Lower lobe of right lung (tissue), 2 donors: ENCODE measurements around the gene R3HDM2. TPM values are rescaled to one million over a fixed set of nuclear protein-coding genes. Genes with fewer than 3 reads are reported as not detected.

Experiments
- ATAC-seq, 2 donors: fragments of 200-7000 bp; cut with Tn5 transposase; one replicate each; pipeline ENCODE4 v1.9.1; 2020 to 2022; ENCODE audit warnings: mild to moderate bottlenecking in 2 of 2, moderate library complexity in 2 of 2
- DNase-seq: peaks from one replicate; pipeline ENCODE4 v3.0.0-alpha.2; 2020
- H3K27ac ChIP-seq: fragments of 200-600 bp; one replicate; pipeline ENCODE4 v1.8.0; 2022
- H3K27me3 ChIP-seq: fragments of 200-600 bp; one replicate; pipeline ENCODE4 v1.8.0; 2022; ENCODE audit warnings: low read depth
- H3K36me3 ChIP-seq: fragments of 200-600 bp; one replicate; pipeline ENCODE4 v1.8.0; 2022; ENCODE audit warnings: mild to moderate bottlenecking
- H3K4me1 ChIP-seq: fragments of 200-600 bp; one replicate; pipeline ENCODE4 v1.8.0; 2022
- H3K4me3 ChIP-seq: fragments of 200-600 bp; one replicate; pipeline ENCODE4 v1.8.0; 2022; ENCODE audit warnings: mild to moderate bottlenecking
- H3K9me3 ChIP-seq: fragments of 200-600 bp; one replicate; pipeline ENCODE4 v1.8.0; 2022
- CTCF ChIP-seq: fragments of 200-600 bp; IDR thresholded peaks from one replicate; pipeline ENCODE4 v1.8.0; 2022; ENCODE audit warnings: antibody characterized with exemption, mild to moderate bottlenecking
- intact Hi-C: fragments of 100-400 bp; cut with DNase I; formaldehyde crosslinking; loops from one replicate; pipeline ENCODE4 v1.11.0; 2022
- total RNA-seq: library from RNA; stranded (reverse); fragmentation: NEBNext Ultra II Directional; extraction: Animal tissue kit (Norgen Biotek cat#: 25700); gene quantifications from one replicate; pipeline ENCODE4 v1.2.1, GENCODE V29; 2021
- donor health status: DM: no; HTN: yes; CAD: no; lungs with severe emphysema.

Gene R3HDM2
- total RNA-seq, 1 donor from 2014 or later, result 79.3 TPM

- intact Hi-C loops, result no loop called here
- peaks cover 3% of the 10 kb centered on the region for H3K36me3 ChIP-seq
- DNase-seq (no peak), ATAC-seq (no peak)
- H3K4me3 ChIP-seq, result no peak overlapping the region
- no peaks in the 10 kb centered on the region for H3K9me3 ChIP-seq
- no peak overlapping the region for H3K27ac ChIP-seq
- H3K27me3 ChIP-seq, result peaks cover 22% of the 10 kb centered on the region
- TF ChIP-seq CTCF, result no peak
- H3K4me1 ChIP-seq, result peaks cover 9% of the 10 kb centered on the region
These were observed 39.6 kb upstream of the R3HDM2 start for GRCh38 chr12:57470286-57470969.

GRCh38 chr12:57469296-57470164 is 38.7 kb upstream of the R3HDM2 start:
- ATAC-seq, result no peak
- H3K27me3 ChIP-seq, result peaks cover 13% of the 10 kb centered on the region
- intact Hi-C loops, result no loop called here

GRCh38 chr12:57467915-57468314 is 37.1 kb upstream of the R3HDM2 start:
- H3K27me3 ChIP-seq, result peaks cover 5% of the 10 kb centered on the region
- DNase-seq, result no peak
- H3K36me3 ChIP-seq, result no peaks in the 10 kb centered on the region

More at GRCh38 chr12:57469296-57470164, 38.7 kb upstream of the R3HDM2 start:
- no peak overlapping the region for H3K4me3 ChIP-seq
- DNase-seq, result no peak
- H3K9me3 ChIP-seq, result no peaks in the 10 kb centered on the region
- H3K27ac ChIP-seq, result no peak overlapping the region
- peaks cover under 1% of the 10 kb centered on the region for H3K36me3 ChIP-seq
- no peak for TF ChIP-seq CTCF
- H3K4me1 ChIP-seq, result no peaks in the 10 kb centered on the region

GRCh38 chr12:57467212-57467874 is 36.5 kb upstream of the R3HDM2 start:
- Histone ChIP-seq H3K36me3 (no peaks in the 10 kb centered on the region), H3K4me3 (no peak overlapping the region), H3K27ac (no peak overlapping the region), H3K4me1 (peaks cover 3% of the 10 kb centered on the region), H3K9me3 (no peaks in the 10 kb centered on the region), H3K27me3 (peaks cover 5% of the 10 kb centered on the region)
- intact Hi-C loops, result no loop called here
- no peak for TF ChIP-seq CTCF
- no peak for DNase-seq
- no peak for ATAC-seq

More at GRCh38 chr12:57467915-57468314, 37.1 kb upstream of the R3HDM2 start:
- no peak overlapping the region for H3K27ac ChIP-seq
- no peaks in the 10 kb centered on the region for H3K9me3 ChIP-seq
- no peak for ATAC-seq
- H3K4me3 ChIP-seq, result no peak overlapping the region
- no peak for TF ChIP-seq CTCF
- intact Hi-C loops, result no loop called here
- H3K4me1 ChIP-seq, result no peaks in the 10 kb centered on the region

- H3K4me1 ChIP-seq, result peaks cover 18% of the 10 kb centered on the region
- intact Hi-C loops, result no loop called here
- no peak for DNase-seq
- peaks cover 5% of the 10 kb centered on the region for H3K27me3 ChIP-seq
- ATAC-seq, result no peak
- no peaks in the 10 kb centered on the region for H3K36me3 ChIP-seq
- no peaks in the 10 kb centered on the region for H3K9me3 ChIP-seq
- TF ChIP-seq CTCF, result no peak
- no peak overlapping the region for H3K4me3 ChIP-seq
- H3K27ac ChIP-seq, result no peak overlapping the region
These were observed 35.1 kb upstream of the R3HDM2 start for GRCh38 chr12:57465747-57466505.
